Neural progenitor cell (in vitro differentiated cells): ENCODE data around the gene TOP2A. TPM values are rescaled to one million over a fixed set of nuclear protein-coding genes. Genes with fewer than 3 reads are reported as not detected.
"Not testable (repeated sequence)": the region's sequence is repeated elsewhere in the genome, so short reads cannot be mapped to it uniquely, and the experiment has no call there.

Experiments
- DNase-seq: peaks from one replicate; pipeline ENCODE4 v3.0.0-alpha.2; 2016; ENCODE audit warnings: low spot score
- H2AFZ ChIP-seq: fragments of 200-600 bp; sonication (generic); replicated peaks from 2 replicates; pipeline ENCODE4 v1.6.1; 2016; ENCODE audit warnings: antibody characterized with exemption
- H3F3A ChIP-seq: fragments of 200-600 bp; sonication (generic); 2 replicates; pipeline ENCODE4 v1.6.1; 2016; ENCODE audit warnings: antibody characterized with exemption, low read depth
- H3K27ac ChIP-seq: fragments of 200-600 bp; sonication (generic); 2 replicates; pipeline ENCODE4 v1.5.1; 2016; ENCODE audit warnings: mild to moderate bottlenecking
- H3K27me3 ChIP-seq: fragments of 200-600 bp; sonication (generic); 2 replicates; pipeline ENCODE4 v1.6.1; 2016; ENCODE audit warnings: mild to moderate bottlenecking, moderate library complexity
- H3K36me3 ChIP-seq: fragments of 200-600 bp; sonication (generic); 2 replicates; pipeline ENCODE4 v1.5.1; 2016
- H3K4me1 ChIP-seq: fragments of 200-600 bp; sonication (generic); 2 replicates; pipeline ENCODE4 v1.6.1; 2016; ENCODE audit warnings: mixed run types
- H3K4me2 ChIP-seq: fragments of 200-600 bp; sonication (generic); 2 replicates; pipeline ENCODE4 v1.6.1; 2016
- H3K4me3 ChIP-seq: fragments of 200-600 bp; sonication (generic); 2 replicates; pipeline ENCODE4 v1.5.1; 2016
- H3K79me2 ChIP-seq: fragments of 200-600 bp; sonication (generic); 2 replicates; pipeline ENCODE4 v1.6.1; 2016; ENCODE audit warnings: low read depth
- H3K9ac ChIP-seq: fragments of 200-600 bp; sonication (generic); 2 replicates; pipeline ENCODE4 v1.6.1; 2016
- H3K9me3 ChIP-seq: fragments of 200-600 bp; sonication (generic); 2 replicates; pipeline ENCODE4 v1.5.1; 2016; ENCODE audit warnings: low read depth
- H4K20me1 ChIP-seq: fragments of 200-600 bp; sonication (generic); 2 replicates; pipeline ENCODE4 v1.6.1; 2016; ENCODE audit warnings: low read depth
- H3K27ac Mint-ChIP-seq: 3 replicates; pipeline ENCODE4 v1.8.0; 2021; ENCODE audit warnings: mixed read lengths
- H3K27me3 Mint-ChIP-seq: 2 replicates; pipeline ENCODE4 v1.8.0; 2022; ENCODE audit warnings: low read depth, mild to moderate bottlenecking, inconsistent platforms, moderate library complexity, mixed read lengths; ENCODE audit not compliant: insufficient read depth
- H3K36me3 Mint-ChIP-seq: 3 replicates; pipeline ENCODE4 v1.8.0; 2021; ENCODE audit warnings: mixed read lengths
- H3K4me1 Mint-ChIP-seq: 3 replicates; pipeline ENCODE4 v1.8.0; 2021; ENCODE audit warnings: mixed read lengths
- H3K4me3 Mint-ChIP-seq: 3 replicates; pipeline ENCODE4 v1.8.0; 2021; ENCODE audit warnings: mild to moderate bottlenecking, moderate library complexity, mixed read lengths
- H3K9me3 Mint-ChIP-seq: 3 replicates; pipeline ENCODE4 v1.8.0; 2020; ENCODE audit warnings: mixed read lengths
- CTCF ChIP-seq: fragments of 200-600 bp; sonication (generic); IDR thresholded peaks from 2 replicates; pipeline ENCODE4 v1.5.1; 2017; ENCODE audit warnings: antibody characterized with exemption, mild to moderate bottlenecking
- EZH2 ChIP-seq: fragments of 200-600 bp; sonication (generic); IDR thresholded peaks from 2 replicates; pipeline ENCODE4 v1.6.1; 2017; ENCODE audit warnings: antibody characterized with exemption, mild to moderate bottlenecking, moderate library complexity
- EZH2phosphoT487 ChIP-seq: fragments of 200-600 bp; sonication (generic); IDR thresholded peaks from 2 replicates; pipeline ENCODE4 v1.6.1; 2017; ENCODE audit warnings: antibody characterized with exemption
- total RNA-seq: library from RNA; depleted of rRNA; stranded (reverse); fragments of >200 nt; gene quantifications from 2 replicates; pipeline ENCODE4 v1.2.3, GENCODE V29; 2015; ENCODE audit warnings: low replicate concordance

Gene TOP2A
- total RNA-seq, 1 donor from 2014 or later = 968 TPM

- Mint-ChIP-seq H3K4me3 (no peak overlapping the region), H3K27ac (no peak overlapping the region)
Observed at GRCh38 chr17:40372031-40372430, 45.7 kb downstream of the TOP2A start.

GRCh38 chr17:40371261-40371929 is 46.3 kb downstream of the TOP2A start:
- Mint-ChIP-seq H3K4me1 (peaks cover 11% of the 10 kb centered on the region), H3K27me3 (peaks cover 16% of the 10 kb centered on the region)
- H2AFZ ChIP-seq = no peak overlapping the region

More at GRCh38 chr17:40372031-40372430, 45.7 kb downstream of the TOP2A start:
- DNase-seq = no peak
- no peaks in the 10 kb centered on the region for H3K4me1 ChIP-seq
- H3K79me2 ChIP-seq = no peaks in the 10 kb centered on the region
- H3F3A ChIP-seq = no peaks in the 10 kb centered on the region
- no peak overlapping the region for H3K4me2 ChIP-seq
- H3K27ac ChIP-seq = no peak overlapping the region
- no peaks in the 10 kb centered on the region for H4K20me1 ChIP-seq
- no peaks in the 10 kb centered on the region for H3K36me3 Mint-ChIP-seq
- no peaks in the 10 kb centered on the region for H3K9me3 ChIP-seq
- H3K27me3 ChIP-seq = no peaks in the 10 kb centered on the region
- H3K4me1 Mint-ChIP-seq = peaks cover 11% of the 10 kb centered on the region
- H3K9me3 Mint-ChIP-seq = peaks cover 17% of the 10 kb centered on the region
- H3K4me3 ChIP-seq = no peak overlapping the region
- H2AFZ ChIP-seq = no peak overlapping the region
- TF ChIP-seq EZH2 (no peak), CTCF (no peak), EZH2phosphoT487 (no peak)
- H3K36me3 ChIP-seq = no peaks in the 10 kb centered on the region
- peaks cover 16% of the 10 kb centered on the region for H3K27me3 Mint-ChIP-seq
- no peak overlapping the region for H3K9ac ChIP-seq

GRCh38 chr17:40369923-40370322 is 47.8 kb downstream of the TOP2A start:
- Histone ChIP-seq H2AFZ (no peak overlapping the region), H3F3A (no peaks in the 10 kb centered on the region), H3K9me3 (no peaks in the 10 kb centered on the region), H3K9ac (no peak overlapping the region), H3K79me2 (no peaks in the 10 kb centered on the region), H3K36me3 (no peaks in the 10 kb centered on the region), H3K27me3 (peaks cover 4% of the 10 kb centered on the region), H3K4me3 (no peak overlapping the region), H3K4me1 (no peaks in the 10 kb centered on the region), H3K4me2 (no peak overlapping the region), H3K27ac (no peak overlapping the region), H4K20me1 (no peaks in the 10 kb centered on the region)
- Mint-ChIP-seq H3K4me3 (no peak overlapping the region), H3K27ac (no peak overlapping the region), H3K27me3 (peaks cover 18% of the 10 kb centered on the region), H3K4me1 (peaks cover 7% of the 10 kb centered on the region), H3K36me3 (no peaks in the 10 kb centered on the region), H3K9me3 (peaks cover 14% of the 10 kb centered on the region)
- DNase-seq = no peak
- no peak for TF ChIP-seq EZH2
- TF ChIP-seq CTCF = no peak
- no peak for TF ChIP-seq EZH2phosphoT487

More at GRCh38 chr17:40371261-40371929, 46.3 kb downstream of the TOP2A start:
- Histone ChIP-seq H3K27me3 (no peaks in the 10 kb centered on the region), H3K27ac (no peak overlapping the region), H3K4me2 (no peak overlapping the region), H3F3A (no peaks in the 10 kb centered on the region), H3K79me2 (no peaks in the 10 kb centered on the region), H4K20me1 (no peaks in the 10 kb centered on the region), H3K9me3 (no peaks in the 10 kb centered on the region), H3K36me3 (no peaks in the 10 kb centered on the region), H3K4me3 (no peak overlapping the region), H3K4me1 (no peaks in the 10 kb centered on the region), H3K9ac (no peak overlapping the region)
- Mint-ChIP-seq H3K27ac (no peak overlapping the region), H3K4me3 (no peak overlapping the region), H3K9me3 (peaks cover 14% of the 10 kb centered on the region), H3K36me3 (no peaks in the 10 kb centered on the region)
- no peak for DNase-seq
- no peak for TF ChIP-seq EZH2phosphoT487
- no peak for TF ChIP-seq EZH2
- TF ChIP-seq CTCF = no peak

- H3K4me1 ChIP-seq, H3K27ac Mint-ChIP-seq, H2AFZ ChIP-seq, H3K79me2 ChIP-seq, DNase-seq, H4K20me1 ChIP-seq, H3K9ac ChIP-seq, H3K4me2 ChIP-seq, H3K4me3 Mint-ChIP-seq, H3K36me3 Mint-ChIP-seq, H3K9me3 Mint-ChIP-seq, H3K9me3 ChIP-seq, H3K36me3 ChIP-seq, H3K4me3 ChIP-seq, H3F3A ChIP-seq, H3K27ac ChIP-seq, H3K4me1 Mint-ChIP-seq: not testable (repeated sequence)
- peaks cover 21% of the 10 kb centered on the region for H3K27me3 Mint-ChIP-seq
- peaks cover 26% of the 10 kb centered on the region for H3K27me3 ChIP-seq
Observed at GRCh38 chr17:40367728-40368127, 50.0 kb downstream of the TOP2A start.
